Measurements from ENCODE around the gene TNIK.

- TF ChIP-seq, protein P1, sequence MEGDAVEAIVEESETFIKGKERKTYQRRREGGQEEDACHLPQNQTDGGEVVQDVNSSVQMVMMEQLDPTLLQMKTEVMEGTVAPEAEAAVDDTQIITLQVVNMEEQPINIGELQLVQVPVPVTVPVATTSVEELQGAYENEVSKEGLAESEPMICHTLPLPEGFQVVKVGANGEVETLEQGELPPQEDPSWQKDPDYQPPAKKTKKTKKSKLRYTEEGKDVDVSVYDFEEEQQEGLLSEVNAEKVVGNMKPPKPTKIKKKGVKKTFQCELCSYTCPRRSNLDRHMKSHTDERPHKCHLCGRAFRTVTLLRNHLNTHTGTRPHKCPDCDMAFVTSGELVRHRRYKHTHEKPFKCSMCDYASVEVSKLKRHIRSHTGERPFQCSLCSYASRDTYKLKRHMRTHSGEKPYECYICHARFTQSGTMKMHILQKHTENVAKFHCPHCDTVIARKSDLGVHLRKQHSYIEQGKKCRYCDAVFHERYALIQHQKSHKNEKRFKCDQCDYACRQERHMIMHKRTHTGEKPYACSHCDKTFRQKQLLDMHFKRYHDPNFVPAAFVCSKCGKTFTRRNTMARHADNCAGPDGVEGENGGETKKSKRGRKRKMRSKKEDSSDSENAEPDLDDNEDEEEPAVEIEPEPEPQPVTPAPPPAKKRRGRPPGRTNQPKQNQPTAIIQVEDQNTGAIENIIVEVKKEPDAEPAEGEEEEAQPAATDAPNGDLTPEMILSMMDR (IDR thresholded peaks at IDR 0.05) = no peak
- TF ChIP-seq POLR2A (IDR thresholded peaks at IDR 0.05) = no peak
Measured at GRCh38 chr3:171057072-171057471, 403.1 kb downstream of the TNIK start.
